AG09309 (cell line): ENCODE measurements around the gene ATP9B.

Experiments used
- DNase-seq: peaks from one replicate; pipeline ENCODE4 v3.0.0-alpha.2; 2010; ENCODE audit warnings: low read depth
- H3K4me3 ChIP-seq: 2 replicates; pipeline ENCODE4 v1.5.1; 2011; ENCODE audit warnings: mild to moderate bottlenecking, low read depth, low read length, moderate library complexity; ENCODE audit not compliant: control insufficient read depth
- CTCF ChIP-seq: IDR thresholded peaks from 2 replicates; pipeline ENCODE4 v1.5.1; 2011; ENCODE audit warnings: mild to moderate bottlenecking, low read depth, low read length, inconsistent platforms; ENCODE audit not compliant: insufficient read depth, control insufficient read depth; ENCODE audit errors: missing control alignments

ATP9B gene

DNA sequence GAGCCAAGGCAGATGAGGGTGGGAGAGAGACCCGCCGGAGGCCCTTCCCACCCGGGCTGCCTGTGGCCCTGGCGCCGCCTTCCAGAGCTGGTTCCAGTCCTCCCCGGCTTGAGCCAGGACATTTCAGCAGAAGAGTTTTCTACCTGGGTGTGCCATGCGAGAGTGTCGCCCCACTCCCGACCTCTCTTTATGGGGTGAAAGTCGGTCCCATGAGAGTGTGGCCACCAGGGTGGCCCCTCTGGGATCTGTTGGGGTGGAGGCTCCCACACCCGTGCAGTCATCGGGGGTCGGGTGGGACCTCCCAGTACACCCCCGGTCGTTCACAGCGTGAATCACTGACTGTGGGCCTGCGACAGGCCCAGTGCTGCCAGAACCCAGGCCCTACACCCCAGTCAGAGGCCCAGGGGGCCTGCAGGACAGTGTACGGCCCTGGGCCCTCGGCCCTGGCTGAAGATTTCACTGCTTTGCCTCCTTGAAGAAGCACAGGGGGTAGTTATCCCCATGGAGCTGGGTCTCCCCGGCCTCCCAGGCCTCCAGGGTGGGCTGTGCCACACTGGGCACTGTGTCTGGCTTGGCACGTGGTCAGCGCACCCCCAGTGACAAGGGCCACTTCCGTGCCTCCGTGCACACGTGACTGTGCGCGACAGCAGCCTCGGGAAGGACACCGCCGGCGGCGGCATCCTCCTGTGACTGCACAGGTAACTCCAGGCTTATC lies 332.5 kb downstream of the ATP9B start:
- no peak for TF ChIP-seq CTCF
- DNase-seq = no peak
- no peak overlapping the region for H3K4me3 ChIP-seq

- no peak for TF ChIP-seq CTCF
- DNase-seq = no peak
- H3K4me3 ChIP-seq = no peak overlapping the region
These were observed 333.0 kb downstream of the ATP9B start for GRCh38 chr18:79402209-79402576.

- no peak overlapping the region for H3K4me3 ChIP-seq
- TF ChIP-seq CTCF = no peak
- DNase-seq = no peak
These were observed 334.0 kb downstream of the ATP9B start for GRCh38 chr18:79402977-79403722.

GRCh38 chr18:79403723-79404566 lies 334.8 kb downstream of the ATP9B start:
- no peak for TF ChIP-seq CTCF
- no peak overlapping the region for H3K4me3 ChIP-seq
- no peak for DNase-seq

DNA sequence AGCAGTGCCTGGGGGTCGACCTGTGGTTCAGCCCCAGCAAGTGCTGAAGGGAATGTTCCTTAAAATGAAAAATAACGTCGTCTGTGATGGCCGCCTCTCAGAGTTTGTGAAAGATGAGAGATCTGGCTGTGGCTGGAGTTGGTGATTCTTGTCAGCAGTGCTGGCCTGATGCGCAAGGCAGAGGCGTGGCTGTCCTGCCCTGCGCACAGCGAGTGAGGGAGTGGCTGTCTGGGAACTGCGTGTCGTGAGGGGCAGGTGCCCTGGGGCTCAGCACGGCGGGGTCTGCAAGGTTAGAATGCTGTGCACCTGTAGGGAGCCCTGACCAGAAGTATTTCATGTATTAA lies 335.3 kb downstream of the ATP9B start:
- DNase-seq = no peak
- no peak overlapping the region for H3K4me3 ChIP-seq
- TF ChIP-seq CTCF = no peak

- H3K4me3 ChIP-seq = no peak overlapping the region
- TF ChIP-seq CTCF = no peak
- DNase-seq = no peak
These were observed 336.0 kb downstream of the ATP9B start for GRCh38 chr18:79405019-79405780.
